BLaER1 treated with 17β-estradiol and CSF1 and Interleukin-3, amounts not matched to agents 10 nM and 100 nM (cell line): ENCODE measurements around the gene ALK.

Experiments used
- H3K27ac ChIP-seq, 11 experiments: shearing (Covaris generic); formaldehyde crosslinking; 2 replicates each; pipeline ENCODE4 v1.8.1; 2022
- H3K27me3 ChIP-seq, 11 experiments: shearing (Covaris generic); formaldehyde crosslinking; 2 replicates each; pipeline ENCODE4 v1.8.1; 2022
- H3K36me3 ChIP-seq, 11 experiments: shearing (Covaris generic); formaldehyde crosslinking; 2 replicates each; pipeline ENCODE4 v1.8.1; 2022
- H3K4me1 ChIP-seq, 10 experiments: shearing (Covaris generic); formaldehyde crosslinking; 2 replicates each; pipeline ENCODE4 v1.8.1; 2022
- H3K4me2 ChIP-seq, 11 experiments: shearing (Covaris generic); formaldehyde crosslinking; 2 replicates each; pipeline ENCODE4 v1.8.1; 2022
- H3K4me3 ChIP-seq, 10 experiments: shearing (Covaris generic); formaldehyde crosslinking; 2 replicates each; pipeline ENCODE4 v1.8.1; 2022
- H3K9ac ChIP-seq, 11 experiments: shearing (Covaris generic); formaldehyde crosslinking; 2 replicates each; pipeline ENCODE4 v1.8.1; 2022
- H3K9me3 ChIP-seq, 11 experiments: shearing (Covaris generic); formaldehyde crosslinking; replicated peaks in 1 of 11; 2 replicates each; pipeline ENCODE4 v1.8.1; 2022
- H4K20me1 ChIP-seq, 11 experiments: shearing (Covaris generic); formaldehyde crosslinking; 2 replicates each; pipeline ENCODE4 v1.8.1; 2022
- Cebpa-rat ChIP-seq, 11 experiments: shearing (Covaris generic); IDR thresholded peaks; 2 replicates each; pipeline ENCODE4 v1.8.1; 2022

The ALK gene

GRCh38 chr2:29892585-29893259 lies 28.7 kb downstream of the ALK start:
- Histone ChIP-seq H3K9me3 (no peaks in the 10 kb centered on the region), H4K20me1 (no peaks in the 10 kb centered on the region), H3K4me2 (no peak overlapping the region), H3K27me3 (no peaks in the 10 kb centered on the region), H3K4me3 (no peak overlapping the region), H3K4me1 (no peaks in the 10 kb centered on the region), H3K9ac (no peak overlapping the region), H3K36me3 (no peaks in the 10 kb centered on the region), H3K27ac (no peak overlapping the region)
- TF ChIP-seq Cebpa-rat (IDR thresholded peaks at IDR 0.05) = no peak

DNA sequence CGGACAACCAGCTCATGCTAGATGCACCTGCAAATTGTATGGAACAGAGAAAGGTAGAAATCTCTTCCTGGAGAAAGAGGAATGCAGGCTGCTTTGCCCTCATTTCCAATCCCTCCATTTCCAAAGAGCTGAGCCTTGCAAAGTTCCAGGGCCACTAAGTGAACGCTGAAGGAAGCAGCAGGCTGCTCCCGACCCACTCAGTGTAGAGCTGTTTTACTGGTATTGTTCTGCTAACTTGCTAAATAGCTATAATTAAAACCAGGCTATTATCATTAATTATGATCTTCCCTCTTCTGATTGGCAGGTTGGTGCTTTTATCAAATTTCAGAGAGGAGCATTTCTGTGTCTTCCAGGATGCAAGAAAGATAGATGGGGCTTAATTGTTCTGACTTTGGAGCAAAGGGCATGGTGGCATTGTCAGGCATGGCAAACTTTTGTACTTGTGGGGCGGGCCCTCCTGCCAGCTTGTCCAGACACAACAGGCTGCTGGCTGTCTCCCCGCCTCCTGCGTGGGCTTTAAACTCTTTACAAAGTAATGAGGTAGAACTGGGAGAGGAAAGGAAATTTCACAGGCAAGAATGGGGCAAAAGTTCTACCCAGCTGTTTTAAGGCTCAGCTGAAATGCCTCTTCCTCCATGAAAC lies 40.2 kb downstream of the ALK start:
- Histone ChIP-seq H4K20me1 (no peaks in the 10 kb centered on the region), H3K4me2 (no peak overlapping the region), H3K4me3 (no peak overlapping the region), H3K9me3 (peaks cover 4 to 11% (median 9%) of the 10 kb centered on the region in 11 experiments; a peak in 14 of 22 replicates), H3K36me3 (no peaks in the 10 kb centered on the region), H3K9ac (no peak overlapping the region), H3K27me3 (no peaks in the 10 kb centered on the region), H3K27ac (no peak overlapping the region), H3K4me1 (peaks cover 0 to 2% (median 0%) of the 10 kb centered on the region in 10 experiments; a peak in 1 of 20 replicates)
- TF ChIP-seq Cebpa-rat (IDR thresholded peaks at IDR 0.05) = no peak

GRCh38 chr2:29880084-29880483 lies 41.3 kb downstream of the ALK start:
- TF ChIP-seq Cebpa-rat (IDR thresholded peaks at IDR 0.05) = no peak
- Histone ChIP-seq H3K36me3 (no peaks in the 10 kb centered on the region), H3K4me2 (no peak overlapping the region), H3K4me3 (no peak overlapping the region), H3K27me3 (no peaks in the 10 kb centered on the region), H3K9me3 (peaks cover 4 to 10% (median 9%) of the 10 kb centered on the region in 11 experiments; a peak in 14 of 22 replicates), H3K9ac (no peak overlapping the region), H3K4me1 (no peaks in the 10 kb centered on the region), H4K20me1 (no peaks in the 10 kb centered on the region), H3K27ac (no peak overlapping the region)

DNA sequence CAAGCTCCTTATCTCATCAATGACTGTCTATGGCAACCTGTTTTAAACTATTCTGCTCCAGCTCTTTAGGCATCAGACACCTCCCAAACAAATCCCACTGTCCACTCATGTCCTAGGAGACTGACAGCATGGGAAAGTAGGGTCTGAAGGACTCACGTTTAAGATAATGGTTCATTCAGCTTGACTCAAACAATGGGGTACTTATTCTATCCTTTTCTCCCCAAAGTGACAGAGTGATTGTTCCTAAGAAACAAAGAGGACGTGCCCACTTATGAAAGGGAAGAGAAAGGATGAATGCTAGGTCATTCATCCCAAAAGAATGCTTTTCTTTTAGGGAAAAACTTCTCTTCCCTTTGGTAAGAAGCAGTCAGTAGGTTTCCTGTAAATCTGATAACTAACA lies 41.9 kb downstream of the ALK start:
- Histone ChIP-seq H3K9ac (no peak overlapping the region), H3K27ac (no peak overlapping the region), H3K27me3 (no peaks in the 10 kb centered on the region), H3K36me3 (no peaks in the 10 kb centered on the region), H4K20me1 (no peaks in the 10 kb centered on the region), H3K4me3 (no peak overlapping the region), H3K4me2 (no peak overlapping the region), H3K4me1 (no peaks in the 10 kb centered on the region), H3K9me3 (peaks cover 0 to 4% (median 3%) of the 10 kb centered on the region in 11 experiments; a peak in 10 of 22 replicates)
- no peak for TF ChIP-seq Cebpa-rat (IDR thresholded peaks at IDR 0.05)

- Histone ChIP-seq H4K20me1 (no peaks in the 10 kb centered on the region), H3K27ac (no peak overlapping the region), H3K4me3 (no peak overlapping the region), H3K4me2 (no peak overlapping the region), H3K27me3 (no peaks in the 10 kb centered on the region), H3K9ac (no peak overlapping the region), H3K4me1 (no peaks in the 10 kb centered on the region), H3K9me3 (no peaks in the 10 kb centered on the region), H3K36me3 (no peaks in the 10 kb centered on the region)
- TF ChIP-seq Cebpa-rat (IDR thresholded peaks at IDR 0.05) = no peak
Observed at GRCh38 chr2:29878898-29879297, 42.5 kb downstream of the ALK start.

DNA sequence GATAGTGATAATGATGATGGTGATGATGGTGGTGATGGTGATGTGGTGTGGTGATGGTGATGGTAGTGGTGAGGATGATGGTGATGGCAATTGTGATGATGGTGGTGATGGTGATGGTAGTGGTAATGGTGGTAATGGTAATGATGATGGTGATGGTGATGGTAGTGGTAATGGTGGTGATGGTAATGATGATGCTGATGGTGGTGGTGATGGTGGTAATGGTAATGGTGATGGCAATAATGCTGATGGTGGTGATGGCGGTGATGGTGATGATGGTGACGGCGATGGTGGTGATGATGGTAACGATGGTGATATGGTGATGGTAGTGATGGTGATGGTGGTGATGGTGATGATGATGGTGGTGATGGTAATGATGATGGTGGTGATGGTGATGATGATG lies 45.0 kb downstream of the ALK start:
- Histone ChIP-seq H3K4me1 (peaks cover 0 to 14% (median 0%) of the 10 kb centered on the region in 10 experiments; a peak in 6 of 20 replicates), H3K4me3 (no peak overlapping the region), H3K9me3 (no peaks in the 10 kb centered on the region)

DNA sequence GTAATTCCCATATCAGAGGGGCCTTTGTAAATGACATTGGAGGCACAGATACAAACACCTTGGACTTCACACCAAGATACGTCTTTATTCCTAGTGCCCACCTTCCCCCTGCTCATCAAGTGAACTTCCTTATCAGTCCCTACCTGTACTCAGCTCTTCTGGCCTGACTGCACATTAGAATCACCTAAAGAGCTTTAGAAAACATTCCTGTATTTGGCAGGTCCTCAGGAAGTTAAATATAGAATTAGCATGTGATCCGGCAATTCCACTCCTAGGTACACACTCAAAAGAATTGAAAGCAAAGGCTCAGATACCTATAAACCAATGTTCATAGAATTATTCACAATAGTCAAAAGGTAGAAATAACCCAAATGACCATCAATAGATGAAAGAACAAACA lies 46.6 kb downstream of the ALK start:
- H3K9ac ChIP-seq = no peak overlapping the region
- H3K4me1 ChIP-seq = peaks cover 0 to 21% (median 0%) of the 10 kb centered on the region in 10 experiments; a peak in 6 of 20 replicates
- no peak overlapping the region for H3K4me2 ChIP-seq
- H3K27me3 ChIP-seq = no peaks in the 10 kb centered on the region
- no peaks in the 10 kb centered on the region for H3K9me3 ChIP-seq
- H3K36me3 ChIP-seq = no peaks in the 10 kb centered on the region
- no peaks in the 10 kb centered on the region for H4K20me1 ChIP-seq
- H3K4me3 ChIP-seq = no peak overlapping the region
- no peak overlapping the region for H3K27ac ChIP-seq
- no peak for TF ChIP-seq Cebpa-rat (IDR thresholded peaks at IDR 0.05)

More for the DNA sequence above, 45.0 kb downstream of the ALK start:
- Histone ChIP-seq H3K36me3 (no peaks in the 10 kb centered on the region), H3K9ac (no peak overlapping the region), H3K27ac (no peak overlapping the region), H3K4me2 (no peak overlapping the region), H3K27me3 (no peaks in the 10 kb centered on the region), H4K20me1 (no peaks in the 10 kb centered on the region)
- no peak for TF ChIP-seq Cebpa-rat (IDR thresholded peaks at IDR 0.05)

DNA sequence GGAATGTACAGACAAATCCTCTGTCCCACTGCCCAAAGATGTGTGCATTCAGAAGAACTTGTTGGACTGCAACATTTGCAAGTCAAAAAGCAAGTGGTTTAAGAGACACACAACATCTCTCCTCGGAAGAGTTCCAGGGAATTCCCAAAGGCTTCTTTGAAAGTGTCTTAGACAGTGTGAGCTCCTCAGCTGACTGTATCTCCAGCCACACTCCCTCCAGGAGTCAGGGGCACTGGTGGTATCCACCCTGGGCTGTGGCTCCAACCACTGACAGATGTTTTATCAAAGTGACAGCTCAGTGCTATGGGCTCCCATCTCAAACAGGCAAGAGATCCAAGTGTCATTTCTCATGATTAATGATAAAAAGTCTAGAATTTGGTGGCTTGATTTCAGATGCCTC lies 48.5 kb downstream of the ALK start:
- Histone ChIP-seq H3K9ac (no peak overlapping the region), H3K36me3 (no peaks in the 10 kb centered on the region), H3K4me3 (no peak overlapping the region), H3K4me2 (no peak overlapping the region), H3K9me3 (no peaks in the 10 kb centered on the region), H3K27me3 (no peaks in the 10 kb centered on the region; a peak in 1 of 22 replicates), H3K27ac (no peak overlapping the region), H3K4me1 (peaks cover 0 to 21% (median 0%) of the 10 kb centered on the region in 10 experiments; a peak in 6 of 20 replicates), H4K20me1 (no peaks in the 10 kb centered on the region)
- TF ChIP-seq Cebpa-rat (IDR thresholded peaks at IDR 0.05) = no peak

- H3K9me3 ChIP-seq = no peaks in the 10 kb centered on the region
- H3K4me2 ChIP-seq = peak overlapping the region in 4 of 11 experiments; percentile 0 to 51 (median 46); a peak in 6 of 22 replicates
- no peaks in the 10 kb centered on the region for H3K36me3 ChIP-seq
- H3K27ac ChIP-seq = 0 out of 22 replicates have a peak overlapping the region, but pooled peaks of 1 of the 11 experiments have one; percentile 8
- no peaks in the 10 kb centered on the region; a peak in 1 of 22 replicates for H3K27me3 ChIP-seq
- no peak for TF ChIP-seq Cebpa-rat (IDR thresholded peaks at IDR 0.05)
- H3K4me1 ChIP-seq = peaks cover 0 to 21% (median 0%) of the 10 kb centered on the region in 10 experiments; a peak in 6 of 20 replicates
- no peaks in the 10 kb centered on the region for H4K20me1 ChIP-seq
- H3K9ac ChIP-seq = no peak overlapping the region
- no peak overlapping the region for H3K4me3 ChIP-seq
Observed at GRCh38 chr2:29871541-29871940, 49.8 kb downstream of the ALK start.
